Measurements from ENCODE around the gene NOS3.

The NOS3 gene

GRCh38 chr7:150990416-150991186, at the start of gene NOS3:
TSS of gene NOS3 (plus strand) at chr7:150991017. CDS start at chr7:150993804, 2,787 bp downstream.
- no peak for DNase-seq

GRCh38 chr7:150941351-150942000, 49.3 kb upstream of the NOS3 start:
- DNase-seq: no peak

GRCh38 chr7:150942001-150942590, 48.7 kb upstream of the NOS3 start:
- no peak for DNase-seq

GRCh38 chr7:150942591-150943452, 48.0 kb upstream of the NOS3 start:
- no peak for DNase-seq

- no peak for DNase-seq
These were observed 47.4 kb upstream of the NOS3 start for GRCh38 chr7:150943453-150943814.

GRCh38 chr7:150944066-150945042, 46.5 kb upstream of the NOS3 start:
- no peak for DNase-seq

GRCh38 chr7:150945171-150945852, 45.5 kb upstream of the NOS3 start:
- no peak for DNase-seq

GRCh38 chr7:150945853-150946420, 44.9 kb upstream of the NOS3 start:
- no peak for DNase-seq

- DNase-seq: no peak
These were observed 44.2 kb upstream of the NOS3 start for GRCh38 chr7:150946421-150947240.

- DNase-seq: no peak
These were observed 43.5 kb upstream of the NOS3 start for GRCh38 chr7:150947241-150947745.

- no peak for DNase-seq
These were observed 42.8 kb upstream of the NOS3 start for GRCh38 chr7:150947761-150948651.

GRCh38 chr7:150948791-150949251, 42.0 kb upstream of the NOS3 start:
- no peak for DNase-seq

GRCh38 chr7:150949564-150949963, 41.3 kb upstream of the NOS3 start:
- DNase-seq: no peak

- no peak for DNase-seq
These were observed 40.8 kb upstream of the NOS3 start for GRCh38 chr7:150949971-150950491.

GRCh38 chr7:150950496-150951180, 40.2 kb upstream of the NOS3 start:
- no peak for DNase-seq

GRCh38 chr7:150951181-150951520, 39.7 kb upstream of the NOS3 start:
- no peak for DNase-seq

- DNase-seq: no peak
These were observed 39.3 kb upstream of the NOS3 start for GRCh38 chr7:150951521-150951920.

Measured in GOT3 (cell line).